SU-DHL-6 (cell line): ENCODE measurements around the gene GRIN2A.

Source experiments
- H2AFZ ChIP-seq: fragments of 200-600 bp; sonication (generic); 2 replicates; pipeline ENCODE4 v1.6.1; 2014; ENCODE audit warnings: low read depth, mild to moderate bottlenecking, moderate library complexity, mixed read lengths, antibody characterized with exemption, low read length; ENCODE audit not compliant: severe bottlenecking
- H3F3A ChIP-seq: fragments of 200-600 bp; shearing (Covaris generic); 2 replicates; pipeline ENCODE4 v1.6.0; 2016; ENCODE audit warnings: antibody characterized with exemption, mild to moderate bottlenecking; ENCODE audit not compliant: insufficient read depth
- H3K27ac ChIP-seq: fragments of 200-600 bp; sonication (generic); 2 replicates; pipeline ENCODE4 v1.5.1; 2016; ENCODE audit warnings: low read depth, mild to moderate bottlenecking, low read length, moderate library complexity, mixed read lengths
- H3K27me3 ChIP-seq: fragments of 200-600 bp; sonication (generic), shearing (Covaris generic); 2 replicates; pipeline ENCODE4 v1.6.0; 2014; ENCODE audit warnings: mild to moderate bottlenecking, low read length
- H3K36me3 ChIP-seq: fragments of 200-600 bp; sonication (generic); 2 replicates; pipeline ENCODE4 v1.6.1; 2014; ENCODE audit warnings: mild to moderate bottlenecking, low read length, mixed read lengths
- H3K4me2 ChIP-seq: fragments of 300-600, 200-600 bp; shearing (Covaris generic), sonication (generic); 2 replicates; pipeline ENCODE4 v1.6.0; 2014; ENCODE audit warnings: low read length, low read depth, mild to moderate bottlenecking; ENCODE audit not compliant: poor library complexity, severe bottlenecking
- H3K4me3 ChIP-seq: fragments of 200-600 bp; sonication (generic); 2 replicates; pipeline ENCODE4 v1.5.1; 2014; ENCODE audit warnings: antibody characterized with exemption, low read length, mild to moderate bottlenecking, mixed read lengths; ENCODE audit not compliant: insufficient read depth, poor library complexity, severe bottlenecking
- H3K79me2 ChIP-seq: fragments of 200-600 bp; sonication (generic); 2 replicates; pipeline ENCODE4 v1.6.1; 2014; ENCODE audit warnings: mild to moderate bottlenecking, low read length, moderate library complexity; ENCODE audit not compliant: insufficient read depth
- H3K9ac ChIP-seq: fragments of 200-600 bp; sonication (generic); 2 replicates; pipeline ENCODE4 v1.7.0; 2014; ENCODE audit warnings: mild to moderate bottlenecking, low read length
- H3K9me2 ChIP-seq: fragments of 200-600 bp; sonication (generic); replicated peaks from 2 replicates; pipeline ENCODE4 v1.6.1; 2014; ENCODE audit warnings: low read length; ENCODE audit not compliant: insufficient read depth
- H3K9me3 ChIP-seq: fragments of 200-600 bp; sonication (generic); 2 replicates; pipeline ENCODE4 v1.6.1; 2014; ENCODE audit warnings: low read length, mixed read lengths; ENCODE audit not compliant: insufficient read depth
- H4K20me1 ChIP-seq: fragments of 200-600 bp; sonication (generic); 2 replicates; pipeline ENCODE4 v1.6.1; 2014; ENCODE audit warnings: low read depth, mild to moderate bottlenecking, antibody characterized with exemption, low read length, moderate library complexity, mixed read lengths
- CTCF ChIP-seq: fragments of 200-600 bp; sonication (generic); IDR thresholded peaks from one replicate; pipeline ENCODE4 v1.5.1; 2017; ENCODE audit warnings: antibody characterized with exemption, mild to moderate bottlenecking, low read length, moderate library complexity; ENCODE audit not compliant: insufficient read depth, poor library complexity, severe bottlenecking
- EZH2phosphoT487 ChIP-seq: fragments of 200-600 bp; sonication (generic), shearing (Covaris generic); conservative IDR thresholded peaks from 2 replicates; pipeline ENCODE4 v1.6.1; 2018; ENCODE audit warnings: mild to moderate bottlenecking, antibody characterized with exemption, low read length, moderate library complexity, mixed read lengths

Gene GRIN2A

DNA sequence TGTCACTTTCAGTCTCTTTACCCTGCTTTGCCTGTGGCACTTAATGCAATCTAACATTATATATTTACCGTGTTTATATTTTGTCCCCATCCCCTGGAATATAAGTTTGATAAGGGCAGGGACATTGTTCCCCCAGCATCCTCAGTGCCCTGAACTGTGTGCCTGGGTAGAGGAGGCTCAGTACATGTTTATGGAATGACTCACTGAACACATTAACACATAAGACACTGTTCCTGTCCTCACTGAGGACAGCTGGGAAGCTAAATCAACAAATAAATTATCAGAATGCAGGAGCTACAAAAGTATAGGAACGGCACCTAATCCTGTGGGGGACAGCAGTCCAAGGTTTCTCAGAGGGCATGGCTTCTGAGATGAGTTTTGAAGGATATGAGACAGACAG lies 27.8 kb downstream of the GRIN2A start:
- Histone ChIP-seq H3K4me3 (no peak overlapping the region), H3K9ac (no peak overlapping the region), H3K27ac (no peak overlapping the region), H2AFZ (no peak overlapping the region), H3K9me3 (no peaks in the 10 kb centered on the region), H3K27me3 (no peaks in the 10 kb centered on the region), H3F3A (no peaks in the 10 kb centered on the region), H3K36me3 (no peaks in the 10 kb centered on the region), H3K9me2 (no peaks in the 10 kb centered on the region), H4K20me1 (no peaks in the 10 kb centered on the region), H3K4me2 (no peak overlapping the region), H3K79me2 (no peaks in the 10 kb centered on the region)
- no peak for TF ChIP-seq CTCF
- TF ChIP-seq EZH2phosphoT487, result no peak

GRCh38 chr16:10153985-10154384 lies 28.2 kb downstream of the GRIN2A start:
- Histone ChIP-seq H3K4me3 (no peak overlapping the region), H3K79me2 (no peaks in the 10 kb centered on the region), H4K20me1 (no peaks in the 10 kb centered on the region), H3K27ac (no peak overlapping the region), H3K27me3 (no peaks in the 10 kb centered on the region), H3K9me2 (no peaks in the 10 kb centered on the region), H3K9ac (no peak overlapping the region), H2AFZ (no peak overlapping the region), H3K9me3 (no peaks in the 10 kb centered on the region), H3K36me3 (no peaks in the 10 kb centered on the region), H3F3A (no peaks in the 10 kb centered on the region), H3K4me2 (no peak overlapping the region)
- TF ChIP-seq EZH2phosphoT487, result no peak
- TF ChIP-seq CTCF, result no peak

DNA sequence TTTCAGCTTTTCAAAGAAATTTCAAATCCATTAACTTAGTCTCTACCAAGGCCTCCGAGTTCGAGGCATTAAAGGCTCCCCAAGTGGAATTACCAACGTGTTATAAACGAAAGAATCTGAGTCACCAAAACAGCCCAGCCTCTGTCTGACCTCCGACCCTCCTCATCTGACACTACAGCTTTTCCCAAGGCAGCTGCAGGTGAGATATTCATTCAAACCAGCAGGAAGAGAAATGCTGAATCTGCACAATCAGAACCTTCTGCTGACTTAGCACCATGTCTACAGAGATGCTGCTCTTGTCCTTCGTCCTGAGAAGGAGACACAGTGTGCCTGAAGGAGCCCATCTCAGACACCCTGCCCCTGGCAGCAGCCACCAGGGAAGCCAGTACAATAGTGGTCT lies 30.5 kb downstream of the GRIN2A start:
- H3K4me2 ChIP-seq, result no peak overlapping the region
- H2AFZ ChIP-seq, result no peak overlapping the region
- H3K9me2 ChIP-seq, result no peaks in the 10 kb centered on the region
- no peaks in the 10 kb centered on the region for H3F3A ChIP-seq
- H3K27me3 ChIP-seq, result no peaks in the 10 kb centered on the region
- no peaks in the 10 kb centered on the region for H3K36me3 ChIP-seq
- H3K9ac ChIP-seq, result no peak overlapping the region
- no peaks in the 10 kb centered on the region for H3K79me2 ChIP-seq
- TF ChIP-seq CTCF (no peak), EZH2phosphoT487 (no peak)
- H4K20me1 ChIP-seq, result no peaks in the 10 kb centered on the region
- H3K4me3 ChIP-seq, result no peak overlapping the region
- H3K9me3 ChIP-seq, result no peaks in the 10 kb centered on the region
- H3K27ac ChIP-seq, result no peak overlapping the region

DNA sequence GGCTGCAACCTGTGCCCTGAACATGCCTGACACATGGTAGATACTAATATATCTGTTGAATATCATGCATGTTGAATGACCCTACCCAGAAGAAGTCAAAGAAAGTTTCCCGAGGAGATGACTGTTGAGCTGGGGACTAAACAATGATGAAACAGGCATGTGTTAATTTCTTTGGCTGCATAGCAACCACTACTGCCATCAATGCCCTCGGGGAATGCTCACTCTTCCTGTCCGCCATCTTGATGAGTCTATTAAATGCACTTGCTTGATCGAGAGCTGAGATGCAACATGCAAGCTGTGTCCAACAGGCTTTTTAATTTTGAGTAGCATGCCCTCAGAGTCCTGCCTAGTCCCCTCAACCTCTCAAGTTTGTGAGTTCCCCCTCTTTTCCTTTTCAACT lies 31.3 kb downstream of the GRIN2A start:
- Histone ChIP-seq H3K4me3 (no peak overlapping the region), H3K27ac (no peak overlapping the region), H3K79me2 (no peaks in the 10 kb centered on the region), H3K9me2 (no peaks in the 10 kb centered on the region), H3K27me3 (no peaks in the 10 kb centered on the region), H3K9ac (no peak overlapping the region), H4K20me1 (no peaks in the 10 kb centered on the region), H3K9me3 (no peaks in the 10 kb centered on the region), H3K36me3 (no peaks in the 10 kb centered on the region), H2AFZ (no peak overlapping the region), H3K4me2 (no peak overlapping the region), H3F3A (no peaks in the 10 kb centered on the region)
- no peak for TF ChIP-seq CTCF
- no peak for TF ChIP-seq EZH2phosphoT487
